Stimulated activated CD4-positive, alpha-beta T cell treated with anti-CD3 and anti-CD28 coated beads, Interleukin-12 subunit alpha, Interleukin-12 subunit beta, amount 100 ng/mL, for 24 hours (primary cell): ENCODE results near the gene TMC6.
"Not testable (repeated sequence)": the region's sequence is repeated elsewhere in the genome, so short reads cannot be mapped to it uniquely, and the experiment has no call there.

Experiments
- DNase-seq, 2 experiments: peaks; one replicate each; pipeline ENCODE4 v3.0.0-alpha.2; 2020; ENCODE audit warnings: low read depth in 2 of 2

TMC6 gene, protein sequence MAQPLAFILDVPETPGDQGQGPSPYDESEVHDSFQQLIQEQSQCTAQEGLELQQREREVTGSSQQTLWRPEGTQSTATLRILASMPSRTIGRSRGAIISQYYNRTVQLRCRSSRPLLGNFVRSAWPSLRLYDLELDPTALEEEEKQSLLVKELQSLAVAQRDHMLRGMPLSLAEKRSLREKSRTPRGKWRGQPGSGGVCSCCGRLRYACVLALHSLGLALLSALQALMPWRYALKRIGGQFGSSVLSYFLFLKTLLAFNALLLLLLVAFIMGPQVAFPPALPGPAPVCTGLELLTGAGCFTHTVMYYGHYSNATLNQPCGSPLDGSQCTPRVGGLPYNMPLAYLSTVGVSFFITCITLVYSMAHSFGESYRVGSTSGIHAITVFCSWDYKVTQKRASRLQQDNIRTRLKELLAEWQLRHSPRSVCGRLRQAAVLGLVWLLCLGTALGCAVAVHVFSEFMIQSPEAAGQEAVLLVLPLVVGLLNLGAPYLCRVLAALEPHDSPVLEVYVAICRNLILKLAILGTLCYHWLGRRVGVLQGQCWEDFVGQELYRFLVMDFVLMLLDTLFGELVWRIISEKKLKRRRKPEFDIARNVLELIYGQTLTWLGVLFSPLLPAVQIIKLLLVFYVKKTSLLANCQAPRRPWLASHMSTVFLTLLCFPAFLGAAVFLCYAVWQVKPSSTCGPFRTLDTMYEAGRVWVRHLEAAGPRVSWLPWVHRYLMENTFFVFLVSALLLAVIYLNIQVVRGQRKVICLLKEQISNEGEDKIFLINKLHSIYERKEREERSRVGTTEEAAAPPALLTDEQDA

GRCh38 chr17:78128551-78129350, at the start of gene TMC6:
Gene TMC6 (minus strand): TSS chr17:78128755. CDS start chr17:78126832, 1,923 bp downstream.
- DNase-seq = no peak

DNA sequence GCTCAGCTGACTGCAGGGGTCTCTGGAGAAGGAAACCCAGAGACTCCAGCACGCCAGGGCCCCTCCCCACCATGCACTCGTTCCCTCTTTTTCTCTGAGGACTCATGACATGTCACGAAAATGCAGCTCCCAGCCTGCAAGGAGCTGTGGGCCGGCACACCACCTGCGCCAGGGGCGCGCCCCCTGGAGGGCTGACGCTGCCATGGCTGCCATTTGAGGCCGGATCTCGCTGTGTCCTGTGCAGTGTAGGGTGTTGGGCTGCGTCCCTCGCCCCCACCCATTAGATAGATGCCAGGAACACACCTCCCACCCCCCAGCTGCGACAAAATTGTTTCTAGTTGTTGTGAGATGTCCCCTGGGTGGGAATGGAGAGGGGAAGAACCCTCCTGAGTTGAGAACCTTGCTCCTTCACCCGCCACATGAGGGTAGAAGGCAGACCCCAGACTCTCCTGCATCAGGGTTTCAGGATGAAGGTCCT, 48.0 kb upstream of the TMC6 start:
- DNase-seq = peak; percentile 55 to 70

DNA sequence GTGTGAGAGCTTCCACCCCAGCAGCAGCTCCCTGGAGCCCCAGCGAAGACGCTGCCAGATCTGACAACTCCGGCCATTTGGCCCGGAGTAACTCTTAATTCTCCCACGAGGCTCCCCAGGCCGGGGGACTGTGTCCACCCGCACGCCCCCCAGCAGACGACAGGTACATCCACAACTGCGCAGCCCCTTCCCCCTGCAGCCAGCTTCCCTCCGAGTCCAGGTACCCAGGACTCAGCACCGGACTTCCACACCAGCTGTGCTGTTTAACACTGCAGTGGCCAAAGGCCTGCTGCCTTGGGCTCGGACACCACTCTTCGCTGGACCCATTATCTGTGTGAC, 47.1 kb upstream of the TMC6 start:
- DNase-seq = no peak

DNA sequence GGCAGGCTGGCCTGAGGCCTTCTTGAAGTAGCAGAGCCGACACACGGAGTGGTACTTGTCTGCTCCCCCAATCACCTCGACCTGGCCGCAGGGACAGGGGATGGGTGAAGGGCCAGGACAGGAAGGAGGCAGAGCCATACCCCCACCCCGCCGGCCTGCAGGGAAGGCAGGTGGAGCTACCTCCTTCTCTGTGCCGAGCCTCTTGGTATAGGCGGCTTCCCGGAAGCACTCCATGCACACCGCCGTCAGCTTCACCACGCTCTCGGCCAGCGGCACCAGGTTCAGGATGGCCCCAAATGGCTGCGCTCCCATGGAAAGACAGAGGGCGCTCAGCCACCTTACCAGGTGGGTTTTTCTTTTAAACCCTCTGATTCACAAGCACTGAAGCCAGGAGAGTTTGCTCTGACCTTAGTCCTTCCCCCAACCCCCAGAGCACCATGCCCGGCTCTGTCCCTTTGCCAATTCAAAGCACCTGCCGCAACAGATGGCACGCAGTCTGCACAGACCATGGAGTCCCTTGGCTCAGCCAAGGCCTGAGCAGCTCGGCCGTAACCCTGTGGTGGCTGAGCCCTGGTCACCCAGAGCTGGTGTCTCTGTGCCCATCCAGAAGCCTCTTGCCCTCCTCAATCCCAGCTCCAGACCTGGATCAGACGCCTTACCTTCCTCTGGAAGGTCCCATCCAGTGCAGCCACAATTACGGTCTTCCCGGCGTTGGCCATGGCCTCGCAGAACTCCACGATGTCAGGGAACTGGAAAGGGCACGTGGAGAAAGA, 46.5 kb upstream of the TMC6 start:
- no peak for DNase-seq

DNA sequence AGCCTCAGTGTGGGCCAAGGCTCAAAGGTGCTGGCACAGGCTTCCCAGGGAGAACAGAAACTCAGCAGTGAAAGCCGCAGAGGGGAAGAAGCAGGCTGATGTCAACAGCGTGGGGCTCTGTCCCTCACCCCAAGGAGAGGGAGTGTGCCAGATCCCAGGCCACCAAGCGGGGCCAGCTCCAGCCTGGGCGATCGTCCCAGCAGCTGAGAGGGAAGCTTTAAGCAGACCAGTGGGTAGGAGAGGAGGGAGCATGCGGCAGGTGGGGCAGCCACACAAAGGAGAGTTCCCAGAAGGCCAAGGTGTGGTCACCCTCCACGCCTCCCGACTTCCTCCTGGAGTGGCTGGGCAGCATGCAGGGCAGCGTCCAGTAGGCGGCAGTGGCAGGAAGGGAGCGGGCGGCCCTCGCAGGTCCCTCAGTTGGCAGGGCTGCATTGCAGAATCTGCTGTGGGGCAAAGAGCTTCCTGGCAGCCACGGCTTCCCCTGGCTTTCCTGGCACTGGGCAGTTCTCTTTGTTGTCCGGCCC, 45.9 kb upstream of the TMC6 start:
- DNase-seq = no peak

GRCh38 chr17:78173097-78173715, 44.7 kb upstream of the TMC6 start:
- DNase-seq = no peak

DNA sequence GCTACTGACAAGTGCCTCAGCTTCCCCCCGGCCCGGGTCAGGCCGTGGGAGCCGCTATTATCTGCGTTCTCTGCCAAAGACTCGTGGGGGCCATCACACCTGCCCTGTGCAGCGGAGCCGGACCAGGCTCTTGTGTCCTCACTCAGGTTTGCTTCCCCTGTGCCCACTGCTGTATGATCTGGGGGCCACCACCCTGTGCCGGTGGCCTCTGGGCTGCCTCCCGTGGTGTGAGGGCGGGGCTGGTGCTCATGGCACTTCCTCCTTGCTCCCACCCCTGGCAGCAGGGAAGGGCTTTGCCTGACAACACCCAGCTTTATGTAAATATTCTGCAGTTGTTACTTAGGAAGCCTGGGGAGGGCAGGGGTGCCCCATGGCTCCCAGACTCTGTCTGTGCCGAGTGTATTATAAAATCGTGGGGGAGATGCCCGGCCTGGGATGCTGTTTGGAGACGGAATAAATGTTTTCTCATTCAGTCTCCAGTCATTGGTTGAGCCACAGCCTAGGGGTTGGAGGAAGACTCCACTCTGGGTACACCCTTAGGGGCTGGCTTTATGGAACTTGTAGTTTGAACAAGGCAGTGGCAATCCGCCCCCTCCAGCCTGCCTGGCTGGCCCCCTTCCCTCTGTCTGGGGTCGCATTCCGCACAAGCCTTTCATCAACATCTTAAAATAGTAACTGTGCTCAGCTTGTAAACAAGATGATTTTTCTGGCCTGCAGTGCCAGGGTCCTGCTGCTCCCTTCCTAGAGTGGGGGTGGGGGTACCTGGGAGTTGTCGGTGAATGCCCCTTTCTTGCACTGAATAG, 43.9 kb upstream of the TMC6 start:
- DNase-seq = no peak

- not testable (repeated sequence) for DNase-seq
Observed at GRCh38 chr17:78171591-78172248, 43.2 kb upstream of the TMC6 start.

GRCh38 chr17:78170692-78171590, 42.4 kb upstream of the TMC6 start:
- DNase-seq = no peak

- peak; percentile 39 to 61 for DNase-seq
Observed at GRCh38 chr17:78168903-78169793, 40.6 kb upstream of the TMC6 start.

- DNase-seq = peak; percentile 70 to 81
Observed at GRCh38 chr17:78168242-78168902, 39.8 kb upstream of the TMC6 start, which contains the start of gene SYNGR2. Gene SYNGR2 (plus strand): TSS chr17:78168581. CDS start chr17:78168617, 36 bp downstream.

DNA sequence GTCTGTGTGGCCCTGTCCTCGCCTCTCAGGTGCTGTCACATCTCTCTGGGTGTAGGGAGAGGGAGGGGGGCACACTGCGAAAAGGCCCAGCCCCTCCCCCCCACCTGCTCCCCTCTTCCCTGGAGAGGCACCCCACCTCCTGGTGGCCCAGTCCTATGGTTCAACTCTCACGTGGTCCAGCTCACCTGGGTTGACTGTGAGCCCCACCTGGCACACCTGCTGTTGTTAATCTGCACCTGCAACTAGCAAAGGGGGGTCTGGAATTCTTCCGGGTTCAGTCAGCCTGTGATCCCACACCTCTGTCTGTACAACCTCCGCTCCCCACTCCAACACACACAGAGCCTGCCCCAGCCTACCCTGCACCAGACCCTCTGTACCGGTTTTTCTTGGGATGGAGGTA, 37.9 kb upstream of the TMC6 start:
- DNase-seq = no peak

- DNase-seq = no peak
Observed at GRCh38 chr17:78164748-78165607, 36.4 kb upstream of the TMC6 start.

- no peak for DNase-seq
Observed at GRCh38 chr17:78163881-78164747, 35.6 kb upstream of the TMC6 start.
